Endothelial cell of coronary artery (primary cell): Measurements from ENCODE around the gene CORO6. TPM values are rescaled to one million over a fixed set of nuclear protein-coding genes. Genes with fewer than 3 reads are reported as not detected.

ENCODE experiments used
- total RNA-seq: library from RNA; depleted of rRNA; stranded (reverse); fragments of >200 nt; gene quantifications from 2 replicates; pipeline ENCODE4 v1.2.3, GENCODE V29; 2014

Gene CORO6
- total RNA-seq = 0.63 and 2.4 TPM in 2 replicates

DNA sequence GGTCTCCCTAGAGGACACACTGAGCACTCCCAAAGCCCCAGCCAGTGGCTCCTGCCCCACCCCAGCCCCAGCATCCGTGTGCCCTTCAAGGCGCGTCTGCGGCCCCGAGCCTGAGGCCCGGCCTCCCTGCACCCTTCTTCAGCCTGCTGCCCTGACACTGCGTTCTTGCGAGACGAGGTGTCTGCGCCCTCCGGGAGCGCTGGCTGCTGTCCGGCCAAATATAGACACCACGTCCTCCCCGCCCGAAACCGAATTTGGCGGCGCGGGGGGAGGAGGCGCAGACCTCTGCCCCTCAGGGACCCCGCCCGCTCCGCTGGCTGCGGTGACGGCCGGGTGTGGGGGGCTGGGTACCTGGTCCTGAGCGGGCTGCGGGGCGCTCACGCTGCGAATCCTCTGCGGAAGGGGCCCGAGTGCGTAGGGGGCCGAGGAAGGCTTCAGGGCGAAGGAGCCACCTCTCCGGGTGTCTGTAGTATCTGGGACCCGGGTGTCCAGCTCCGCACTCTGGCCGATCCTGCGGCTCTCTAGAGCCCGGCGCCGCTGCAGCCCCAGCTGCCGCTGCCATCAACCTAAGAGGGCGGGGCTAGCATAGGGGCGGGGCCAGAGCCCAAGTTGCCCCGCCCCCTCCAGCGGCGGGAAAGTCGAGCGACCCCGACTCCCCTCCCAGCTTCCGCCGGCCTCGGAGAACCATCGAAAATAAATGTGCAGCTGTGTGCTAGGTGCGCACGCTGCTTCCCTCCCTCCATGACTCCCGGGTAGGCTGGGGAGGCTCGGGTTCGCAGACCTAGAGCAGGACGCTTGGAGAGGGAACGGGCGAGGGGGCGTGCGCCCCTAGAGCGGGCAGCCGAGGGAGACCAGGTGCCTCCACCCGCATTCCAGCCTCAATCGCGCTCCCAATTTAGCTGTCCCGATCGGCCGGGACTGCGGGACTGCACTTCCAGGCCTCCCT, at the start of gene CORO6:
Gene CORO6, minus strand, starts transcription at position 576 of the 946 bp plus-strand sequence. CDS start 1,491 bp downstream, outside the sequence.

DNA sequence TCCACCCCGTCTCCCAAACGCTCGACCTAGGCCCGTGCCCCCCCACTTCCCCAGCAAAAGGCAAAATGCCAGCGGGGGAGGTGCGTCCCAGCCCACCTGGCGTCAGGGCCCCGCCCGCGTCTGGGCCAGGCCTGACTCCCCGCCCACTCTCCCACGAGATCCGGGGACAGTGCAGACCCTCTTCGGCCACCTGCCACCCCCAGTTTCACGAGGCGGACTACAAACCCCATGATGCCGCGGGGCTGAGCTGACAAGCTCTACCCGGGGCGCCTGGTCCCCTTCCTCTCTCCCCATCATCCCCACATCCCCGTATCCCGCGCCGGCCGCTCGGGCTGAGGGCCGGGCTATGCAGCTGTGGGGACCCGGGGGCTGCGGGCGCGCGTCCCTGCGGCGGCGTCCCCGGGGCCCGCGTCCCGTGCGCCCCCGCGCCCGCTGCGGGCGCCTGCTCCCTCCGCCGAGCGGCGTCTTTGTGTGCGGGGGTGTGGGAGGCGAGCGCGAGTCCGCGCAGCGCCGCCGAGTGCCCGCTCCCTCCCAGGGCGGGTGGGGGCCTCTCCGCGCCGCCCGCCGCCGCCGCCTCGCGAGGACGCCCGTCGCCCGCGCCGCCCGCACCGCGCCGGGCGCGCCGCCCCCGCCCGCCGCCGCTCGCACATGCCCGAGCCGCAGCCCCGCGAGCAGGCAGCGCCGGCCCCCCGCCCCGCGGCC, 29.7 kb downstream of the CORO6 start, which contains the start of gene ANKRD13B:
Gene ANKRD13B, plus strand, starts transcription at position 283 of the 702 bp plus-strand sequence. CDS start 490 bp downstream, outside the sequence.

DNA sequence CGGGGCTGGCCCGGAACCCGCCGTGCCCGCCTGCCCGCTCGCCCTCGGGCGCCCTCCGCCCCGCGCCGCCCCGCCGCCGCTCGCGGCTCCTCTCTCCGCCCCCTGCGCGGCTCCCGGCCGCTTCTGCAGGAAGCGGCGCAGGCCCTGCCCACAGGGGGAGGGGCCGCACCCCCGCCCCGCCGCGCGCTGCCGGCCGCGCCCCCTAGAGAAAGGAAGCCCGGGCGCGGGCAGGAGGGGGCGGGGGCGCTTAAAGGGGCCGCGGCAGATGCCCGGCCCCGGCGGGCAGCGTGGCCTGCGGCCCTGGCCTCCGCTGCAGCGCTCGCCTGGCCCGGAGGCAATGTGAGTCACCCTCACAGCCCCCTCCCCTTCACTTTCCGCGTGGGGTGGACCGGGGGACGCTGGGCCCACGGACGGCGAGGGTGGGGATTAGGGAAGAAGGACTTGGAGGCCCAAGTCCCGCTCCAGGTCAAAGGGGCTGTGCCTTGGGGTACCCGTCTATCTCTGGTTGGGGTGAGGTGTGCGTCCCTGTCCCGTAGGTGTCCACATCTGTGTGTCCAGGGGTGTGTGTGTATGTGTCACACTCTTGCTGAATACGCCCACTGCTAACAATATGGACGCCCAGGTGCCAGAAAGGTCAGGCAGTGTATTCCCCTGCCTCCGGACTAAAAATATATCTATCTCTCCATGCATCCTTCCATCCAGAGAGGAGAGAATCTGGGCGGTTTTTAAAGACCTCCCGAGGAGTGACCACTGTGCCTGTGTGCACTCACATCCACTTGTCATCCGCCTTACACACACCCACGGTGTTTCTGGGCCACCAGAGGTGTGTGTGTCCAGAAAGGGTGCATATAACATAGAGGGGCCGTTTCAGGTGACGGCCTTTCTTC, 32.9 kb downstream of the CORO6 start, which contains the start of gene GIT1:
Gene GIT1, minus strand, starts transcription at position 125 of the 887 bp plus-strand sequence. CDS start 270 bp downstream, outside the sequence.

DNA sequence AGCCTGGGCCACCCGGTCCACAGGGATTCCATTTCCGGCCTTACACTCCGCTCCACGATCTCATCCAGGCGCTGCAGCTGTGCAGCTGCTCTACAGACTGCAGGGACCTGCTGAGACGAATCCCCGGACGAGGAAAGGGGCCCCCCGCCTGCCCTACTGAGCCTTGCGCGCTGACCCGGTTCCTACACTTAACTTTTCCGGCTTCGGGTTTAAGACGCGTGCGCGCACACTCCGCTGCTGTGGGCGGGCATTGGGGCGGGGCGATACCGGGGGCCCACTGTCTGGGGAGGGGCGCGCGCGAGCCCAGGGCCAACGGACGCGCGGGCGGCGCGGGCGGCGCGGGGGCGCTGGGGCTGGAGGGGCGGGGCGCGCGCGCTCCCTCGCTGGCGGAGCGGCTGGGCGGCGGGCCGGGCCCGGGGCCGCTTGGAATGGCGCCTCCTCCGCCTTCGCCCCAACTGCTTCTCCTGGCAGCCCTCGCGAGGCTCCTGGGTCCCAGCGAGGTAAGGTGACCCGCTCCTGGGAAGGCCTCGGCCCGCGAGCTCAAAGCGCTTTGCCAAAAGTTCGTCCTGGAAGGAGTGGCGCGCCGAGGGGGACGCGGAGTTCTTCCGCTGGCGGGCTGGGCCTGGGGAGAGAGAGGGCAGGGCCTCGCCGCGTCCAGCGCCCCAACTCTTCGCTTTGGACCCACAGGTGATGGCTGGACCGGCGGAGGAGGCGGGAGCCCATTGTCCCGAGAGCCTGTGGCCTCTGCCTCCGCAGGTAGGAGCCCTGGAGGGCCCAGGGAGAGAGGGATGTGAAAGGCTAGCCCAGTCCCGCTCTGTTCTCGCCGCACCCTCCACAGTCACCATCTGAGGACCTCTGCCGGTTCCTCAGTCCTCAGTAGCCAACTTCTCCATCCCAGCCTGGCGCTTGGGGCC, 54.1 kb downstream of the CORO6 start, which contains the start of gene TP53I13:
Gene TP53I13, plus strand, starts transcription at position 371 of the 914 bp plus-strand sequence. Its CDS starts 58 bp downstream, at position 429.

DNA sequence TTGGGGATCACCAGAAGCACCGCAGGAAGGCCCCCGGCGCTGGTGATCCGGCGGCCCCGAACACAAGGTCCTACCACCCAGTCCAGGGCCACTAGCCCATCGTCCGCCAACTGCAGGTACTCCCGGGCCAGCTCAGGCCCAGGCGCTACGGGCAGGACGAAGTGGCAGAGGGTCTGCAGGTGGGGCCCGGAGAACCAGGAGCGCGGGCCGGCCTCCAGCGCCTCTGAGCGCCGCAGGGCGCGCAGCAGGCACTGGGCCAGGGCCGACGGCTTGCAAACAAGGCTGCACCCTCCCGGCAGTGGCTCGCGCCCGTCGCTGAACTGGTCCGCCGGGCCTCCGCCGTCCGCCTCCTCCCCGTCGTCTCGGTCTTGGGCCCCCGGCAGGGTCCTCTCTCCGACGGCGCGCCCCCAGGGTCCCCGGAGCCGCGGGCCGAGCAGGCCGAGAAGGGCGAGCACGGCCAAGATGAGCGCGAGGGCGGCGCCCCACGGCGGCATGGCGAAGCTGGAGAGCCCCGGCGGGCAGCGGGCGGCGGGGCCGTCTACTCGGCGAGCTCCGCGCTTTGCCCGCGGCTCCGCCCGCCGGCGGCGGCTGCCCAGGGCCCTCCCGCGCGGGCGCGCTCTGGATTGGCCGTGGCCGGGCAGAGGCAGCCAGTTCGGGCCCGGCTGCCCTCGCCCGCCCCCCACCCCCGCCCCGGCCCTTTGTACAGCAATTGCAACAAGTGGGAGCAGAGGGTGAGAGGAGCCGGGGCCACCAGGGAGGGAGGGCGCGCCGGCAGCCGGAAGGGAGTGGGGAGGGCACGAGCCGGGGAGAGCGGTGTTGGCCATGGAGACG, 56.0 kb downstream of the CORO6 start, which contains the start of gene ABHD15:
Gene ABHD15, minus strand, starts transcription at position 565 of the 831 bp plus-strand sequence. Its CDS starts 71 bp downstream, at position 494.

Other genes with a start within 250 kb of the CORO6 start
- gene TAOK1, start 232.5 kb downstream of the CORO6 start, total RNA-seq = 44.1 and 51.8 TPM in 2 replicates
- gene ABHD15, start 55.9 kb downstream of the CORO6 start, total RNA-seq = 4.1 and 7.5 TPM in 2 replicates
- 23.3 and 38.3 TPM in 2 replicates for gene TP53I13, start 54.2 kb downstream of the CORO6 start, total RNA-seq
- 34.5 and 52.7 TPM in 2 replicates for gene GIT1, start 33.3 kb downstream of the CORO6 start, total RNA-seq
- 7.7 and 13.2 TPM in 2 replicates for gene ANKRD13B, start 29.8 kb downstream of the CORO6 start, total RNA-seq